Renal pelvis (tissue), 4 donors: ENCODE results near the gene SECISBP2L. TPM values are rescaled to one million over a fixed set of nuclear protein-coding genes. Genes with fewer than 3 reads are reported as not detected.

Experiments used
- DNase-seq: peaks from one replicate; pipeline ENCODE4 v3.0.0-alpha.2; 2013
- polyA plus RNA-seq, 3 donors: library from polyadenylated mRNA; unstranded; fragments of 120-200 nt; gene quantifications; one replicate each; pipeline ENCODE4 v1.2.1, GENCODE V29; 2013; ENCODE audit not compliant: insufficient read length in 3 of 3

The SECISBP2L gene
- polyA plus RNA-seq, 3 donors, result 41.4 to 63.8 (median 62.3) TPM

DNA sequence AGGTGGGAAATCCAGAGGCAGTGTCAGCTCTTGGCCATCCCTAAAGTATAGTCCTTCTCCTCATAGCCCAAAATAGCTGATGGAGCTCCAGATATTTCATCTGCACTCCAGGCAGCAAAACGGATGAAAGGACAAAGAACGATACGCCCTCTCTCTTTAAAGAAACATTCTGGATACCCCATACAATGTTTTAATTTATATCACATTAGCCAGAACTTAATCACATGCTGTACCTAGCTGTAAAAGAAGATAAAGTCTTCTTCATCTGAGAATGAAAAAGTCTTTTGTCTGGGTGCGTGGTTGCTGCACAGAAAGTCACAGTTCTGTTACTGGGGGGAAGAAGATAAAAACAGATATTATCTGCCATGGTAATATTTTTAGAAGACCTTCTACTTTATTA is 78.2 kb downstream of the SECISBP2L start:
- DNase-seq, result no peak

DNA sequence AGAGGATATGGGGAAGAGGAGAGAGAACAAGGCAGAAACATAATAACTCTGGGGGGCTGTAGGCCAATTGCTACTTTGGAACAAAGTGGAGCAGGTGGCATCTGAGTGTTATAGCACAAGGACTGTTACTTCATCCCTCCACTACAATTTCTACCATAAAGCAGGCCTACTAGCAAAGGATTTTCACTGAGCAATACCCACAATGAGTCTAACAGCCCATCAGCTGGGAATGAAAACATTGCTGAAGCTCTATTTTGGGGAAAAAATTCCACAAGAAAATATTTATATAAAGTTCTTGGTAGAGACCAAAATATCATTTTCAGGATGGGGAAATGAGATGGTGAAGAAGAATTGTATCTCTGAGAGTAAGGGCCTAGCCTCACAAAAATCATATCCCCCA is 78.9 kb downstream of the SECISBP2L start:
- DNase-seq, result no peak

DNA sequence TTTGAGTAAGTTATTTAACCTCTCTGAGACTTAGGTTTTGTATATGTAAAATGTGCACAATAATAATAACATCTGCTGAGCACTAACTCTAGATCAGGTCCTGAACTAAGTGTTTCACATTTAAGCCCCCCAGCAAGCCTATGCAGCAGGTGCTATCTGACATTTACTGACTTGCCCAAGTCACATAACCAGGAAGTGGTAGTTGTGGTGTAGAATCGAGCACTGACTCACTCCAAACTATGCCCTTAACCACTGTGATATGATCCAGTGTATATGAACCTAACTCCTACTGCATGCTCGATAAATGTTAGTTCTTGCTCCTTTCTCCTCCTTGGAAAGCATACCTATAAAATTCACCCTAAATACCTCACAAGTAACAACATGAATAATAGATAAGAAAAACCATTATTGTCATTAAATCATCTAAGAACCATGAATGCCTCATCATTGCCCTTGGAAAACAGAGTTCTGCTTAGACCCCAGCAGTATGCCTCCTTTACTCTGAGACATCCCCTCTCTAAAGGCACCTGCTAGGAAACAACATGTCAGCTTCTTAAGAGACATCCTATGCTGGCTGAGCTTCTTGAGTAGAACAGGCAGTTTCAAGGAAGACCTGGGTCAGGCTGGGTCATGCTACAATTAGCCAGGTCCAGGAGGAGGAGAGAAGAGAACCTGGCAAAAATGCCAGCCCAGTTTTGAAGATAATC is 79.5 kb downstream of the SECISBP2L start:
- DNase-seq, result no peak

DNA sequence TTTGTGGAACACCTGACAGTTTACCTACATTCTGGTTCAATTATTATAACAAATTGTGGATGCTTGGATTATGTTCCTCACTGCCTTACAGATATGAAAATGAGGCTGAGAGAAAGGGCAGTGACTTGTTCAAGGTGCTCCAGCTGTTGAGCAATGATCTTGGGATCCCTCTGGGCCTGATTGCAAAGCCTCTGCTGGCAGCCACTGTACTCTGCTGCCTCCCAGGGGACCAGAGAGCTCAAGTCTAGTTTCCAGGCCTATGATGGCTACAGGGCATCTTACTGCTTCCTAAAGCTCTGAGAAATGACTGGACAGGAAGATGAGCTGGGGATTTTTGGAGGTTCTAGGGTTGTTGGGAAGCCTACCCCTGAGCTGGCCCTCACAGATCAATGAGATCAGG is 80.3 kb downstream of the SECISBP2L start:
- DNase-seq, result no peak

DNA sequence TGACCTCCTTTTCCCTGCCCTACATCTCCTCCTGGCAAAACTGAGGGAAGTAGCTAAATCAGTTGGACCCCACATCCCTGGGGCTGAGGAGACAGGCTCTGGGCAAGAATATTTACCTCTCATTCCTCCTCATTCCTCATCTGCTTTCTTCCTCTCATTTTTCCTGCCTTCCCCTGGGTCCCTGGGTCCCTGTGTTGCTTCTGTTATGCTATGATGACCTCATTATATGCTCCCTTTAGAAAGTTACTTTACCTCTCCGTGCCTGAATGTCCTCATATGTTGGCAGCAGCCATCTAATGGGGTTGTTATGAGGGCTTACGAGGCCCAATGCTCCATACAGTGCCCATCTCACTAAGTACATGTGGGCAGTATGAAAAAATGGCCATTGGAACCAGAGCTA is 81.3 kb downstream of the SECISBP2L start:
- DNase-seq, result no peak

DNA sequence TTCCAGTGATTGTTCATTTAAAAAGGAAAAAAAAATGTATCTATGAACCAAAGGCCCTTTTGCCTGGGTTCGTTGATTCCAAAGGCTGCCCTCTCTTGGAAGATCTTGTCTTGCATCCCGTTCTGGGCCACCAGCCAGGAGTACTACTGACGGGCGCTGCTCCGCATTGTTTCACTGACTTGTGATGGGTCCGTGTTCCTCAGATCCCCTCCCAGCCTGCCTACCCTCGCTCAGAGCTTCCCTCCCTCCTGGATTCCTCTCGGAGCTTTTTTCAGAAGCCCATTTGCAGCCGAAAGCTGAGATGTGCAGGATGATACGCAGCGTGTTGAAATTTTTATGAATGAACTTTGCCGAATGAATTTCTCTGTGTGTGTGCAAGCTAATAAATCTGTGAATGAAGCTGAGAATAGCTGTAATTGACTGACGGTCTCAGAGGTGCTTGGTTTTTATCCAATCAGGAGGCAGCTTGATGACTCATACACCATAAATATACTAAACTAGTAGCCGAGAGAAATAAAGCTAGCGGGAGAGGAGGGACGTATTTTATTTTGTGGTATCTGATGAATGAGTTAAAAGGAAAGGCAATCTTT is 82.6 kb downstream of the SECISBP2L start, which contains the start of gene SHC4:
TSS of gene SHC4 (minus strand) at position 396 of the 590 bp plus-strand sequence. CDS start 904 bp downstream, outside the sequence.
- peak; percentile 76 for DNase-seq

DNA sequence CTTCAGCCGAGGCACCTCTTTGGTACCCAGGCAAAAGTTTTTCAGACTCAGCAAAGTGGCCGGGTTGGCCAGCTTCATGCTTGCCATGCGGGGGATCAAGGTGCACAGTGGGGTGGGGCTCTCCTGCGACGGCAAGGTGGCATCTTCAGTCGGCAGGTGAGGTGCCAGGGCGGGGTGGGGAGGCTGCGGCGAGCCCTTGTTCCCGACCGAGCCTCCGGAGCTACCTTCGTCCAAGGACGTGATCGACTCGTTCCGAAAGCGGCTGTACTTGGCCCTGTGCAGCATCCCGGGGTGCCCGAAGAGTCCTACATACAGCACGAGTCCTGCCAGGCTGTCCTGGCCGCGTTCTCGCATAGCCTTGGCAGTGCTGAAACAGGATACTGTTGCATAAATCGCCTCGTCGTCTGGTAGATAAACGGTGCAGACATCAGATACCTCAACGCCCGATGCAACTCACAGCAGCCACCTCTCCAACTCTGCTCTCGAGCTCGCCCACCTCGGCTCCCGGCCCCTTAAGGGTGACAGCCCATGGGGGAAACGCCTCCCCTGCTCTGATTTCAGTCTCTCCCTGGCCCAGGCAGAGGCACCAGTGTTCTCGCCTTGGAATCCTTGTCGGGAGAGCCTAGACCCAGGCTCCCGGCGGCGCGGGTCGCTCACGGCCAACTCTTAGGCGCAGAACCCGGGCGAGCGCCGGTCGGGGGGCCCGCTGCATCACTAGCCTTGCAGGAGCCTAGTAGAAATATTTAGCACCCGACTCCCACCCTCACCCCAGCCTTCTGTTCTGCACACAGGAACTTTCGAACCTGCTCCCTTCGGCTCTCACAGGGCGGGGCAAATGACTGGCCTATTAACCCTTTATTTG is 83.4 kb downstream of the SECISBP2L start:
- peak; percentile 47 for DNase-seq

DNA sequence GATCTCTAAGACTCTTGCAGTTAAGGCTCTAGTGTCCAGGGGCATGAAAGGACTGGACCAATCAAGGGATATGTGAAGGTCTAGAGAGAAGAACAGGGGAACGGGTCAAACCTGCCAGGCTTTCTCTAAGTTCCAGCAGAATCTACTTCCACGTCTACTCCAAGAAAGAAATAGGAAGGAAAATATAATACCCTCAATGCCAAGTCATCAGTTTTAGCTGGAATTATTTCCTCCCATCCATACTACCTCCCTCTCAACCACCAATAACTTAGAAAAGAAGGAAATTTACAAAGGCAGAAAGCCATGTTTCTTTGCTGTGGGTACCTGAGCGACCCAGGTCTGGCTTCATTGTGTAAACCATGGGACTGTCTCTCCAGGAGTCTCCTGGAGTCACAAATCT is 90.3 kb downstream of the SECISBP2L start:
- DNase-seq, result no peak

DNA sequence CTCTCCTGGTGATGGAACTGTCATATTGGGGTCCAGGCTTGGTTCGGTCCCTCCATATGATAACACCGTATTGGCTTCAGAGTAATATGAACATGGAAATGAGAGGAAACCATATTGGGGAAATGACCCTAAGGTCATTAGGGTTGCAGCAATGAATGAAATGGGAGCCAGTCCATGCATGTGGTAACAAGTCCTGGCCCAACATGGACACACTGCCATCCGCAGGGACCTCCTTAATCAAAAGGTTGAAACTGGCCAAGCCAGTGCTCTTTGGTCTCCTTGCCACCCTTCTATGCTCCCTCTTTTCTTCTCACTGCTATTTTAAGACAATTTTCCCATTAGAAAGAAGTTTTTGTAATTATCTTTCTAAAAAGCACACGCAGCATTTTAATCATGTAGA is 90.9 kb downstream of the SECISBP2L start:
- no peak for DNase-seq

DNA sequence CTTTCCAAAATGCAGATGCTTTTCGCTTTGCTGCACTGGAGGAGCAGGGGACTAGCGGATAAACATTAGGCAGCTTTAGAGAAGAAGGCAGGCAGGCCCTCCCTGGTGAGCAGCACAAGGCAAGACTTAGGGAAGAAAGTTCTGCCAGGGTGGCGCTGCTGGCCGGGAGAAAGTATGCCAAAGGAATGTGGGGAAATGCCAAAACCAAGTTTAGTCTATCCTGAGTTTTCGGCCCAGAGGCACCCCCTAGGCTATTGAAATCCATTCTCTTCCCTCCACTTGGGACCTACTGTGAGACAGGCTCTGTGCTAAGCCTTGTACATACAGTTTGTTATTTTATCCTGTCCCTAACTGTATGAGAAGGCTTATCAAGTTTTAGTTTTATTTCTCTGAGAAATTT is 91.7 kb downstream of the SECISBP2L start:
- DNase-seq, result no peak

DNA sequence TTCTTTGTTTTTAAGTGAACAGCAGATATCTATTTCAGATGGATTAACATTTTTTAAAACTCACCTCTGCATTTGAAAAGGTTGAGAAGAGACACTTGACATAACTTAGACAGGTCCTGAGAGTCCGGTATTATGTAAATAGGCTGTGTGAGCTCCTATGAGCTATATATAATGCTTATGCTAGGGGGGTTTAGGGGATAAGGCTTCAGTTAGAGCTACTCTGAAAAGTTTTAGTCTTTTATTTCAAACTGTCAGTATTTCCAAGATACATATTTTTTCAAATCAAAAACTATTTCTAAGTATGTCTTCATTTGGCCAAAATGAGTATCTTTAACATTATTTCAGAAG is 99.4 kb downstream of the SECISBP2L start:
- DNase-seq, result no peak

DNA sequence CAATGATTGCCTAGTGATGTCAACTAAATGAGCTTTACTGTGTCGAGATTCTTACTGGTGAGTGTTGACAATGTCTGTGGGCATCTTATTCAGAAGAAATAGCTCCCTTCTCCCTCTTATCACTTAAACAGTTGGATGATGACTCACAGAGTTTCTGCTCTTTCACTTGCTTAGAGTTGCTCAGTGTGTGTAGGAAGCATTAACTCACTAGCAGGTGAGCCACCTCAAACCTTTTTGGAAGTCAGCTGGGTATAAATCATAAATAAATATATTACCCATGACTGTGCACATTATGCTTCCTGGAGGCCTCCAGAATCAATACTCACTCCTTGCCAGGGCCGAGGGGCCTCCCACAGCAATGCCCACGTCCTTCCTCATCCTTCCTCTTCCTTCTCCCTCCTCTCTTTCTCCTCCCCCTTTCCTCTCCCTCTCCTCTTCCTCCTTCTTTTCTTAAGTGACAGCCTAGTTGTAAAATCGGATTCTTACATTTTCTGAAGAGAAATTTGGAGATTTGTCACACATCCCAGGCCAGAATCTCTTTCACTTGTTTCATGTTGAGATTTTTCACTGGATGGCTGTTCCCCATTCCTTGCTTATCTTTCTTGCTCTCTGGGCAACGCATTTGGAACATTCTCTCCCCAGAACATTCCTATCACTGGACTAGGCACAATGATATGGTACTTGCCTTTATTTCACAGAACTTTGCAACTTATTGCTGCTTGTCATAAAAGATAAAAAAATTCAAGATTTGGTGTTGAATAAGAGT is 100.0 kb downstream of the SECISBP2L start:
- DNase-seq, result no peak

DNA sequence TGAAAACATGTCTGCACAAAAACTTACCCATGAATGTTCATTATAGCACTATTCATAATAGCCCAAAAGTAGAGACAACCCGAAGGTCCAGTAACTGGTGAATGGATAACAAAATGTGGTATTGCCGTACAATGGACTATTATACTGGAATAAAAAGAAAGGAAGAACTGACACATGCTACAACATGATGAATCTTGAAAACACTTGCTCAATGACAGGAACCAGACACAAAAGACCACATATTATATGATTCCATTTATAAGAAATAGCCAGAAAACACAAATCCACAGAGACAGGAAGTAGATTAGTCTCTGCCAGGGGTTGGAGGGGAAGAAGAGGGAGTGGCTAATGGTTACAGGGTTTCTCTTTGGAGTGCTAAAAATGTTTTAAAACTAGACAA is 100.9 kb downstream of the SECISBP2L start:
- no peak for DNase-seq

DNA sequence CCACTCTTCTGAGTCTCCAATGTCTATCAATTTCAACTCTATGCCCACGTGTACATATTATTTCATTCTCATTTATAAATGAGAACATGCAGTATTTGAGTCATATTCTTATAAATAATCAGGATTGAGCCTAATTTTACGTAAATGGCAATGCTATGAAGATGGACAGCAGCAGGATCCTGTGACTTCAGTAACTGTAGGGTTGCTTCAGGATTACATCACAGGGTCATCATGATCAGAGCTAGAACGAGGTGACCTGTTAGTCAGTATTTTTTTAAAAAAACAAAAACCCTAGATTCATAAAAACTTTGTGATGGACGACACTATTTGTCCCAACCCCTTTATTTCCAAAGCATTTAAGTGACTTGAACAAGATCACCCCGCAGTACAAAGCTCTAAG is 104.3 kb downstream of the SECISBP2L start:
- DNase-seq, result no peak

DNA sequence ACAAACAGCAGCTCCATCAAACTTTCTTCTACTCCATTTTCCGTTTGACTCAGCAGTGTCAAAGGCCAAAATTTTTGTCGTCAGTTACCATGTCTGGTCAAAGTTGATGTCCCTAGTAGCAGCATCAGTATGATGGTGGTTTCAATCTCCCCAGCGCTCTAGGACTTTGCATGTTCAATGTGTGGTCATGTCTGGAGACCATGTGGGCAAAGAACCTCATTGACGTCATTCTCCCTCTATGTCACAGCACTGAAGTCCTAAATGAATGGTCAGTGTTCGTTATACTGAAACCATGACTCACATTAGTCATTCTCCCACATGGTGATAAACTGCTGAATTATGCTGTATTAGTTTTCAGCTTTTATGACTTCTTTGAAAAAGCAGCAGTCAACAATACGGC is 105.7 kb downstream of the SECISBP2L start:
- no peak for DNase-seq

DNA sequence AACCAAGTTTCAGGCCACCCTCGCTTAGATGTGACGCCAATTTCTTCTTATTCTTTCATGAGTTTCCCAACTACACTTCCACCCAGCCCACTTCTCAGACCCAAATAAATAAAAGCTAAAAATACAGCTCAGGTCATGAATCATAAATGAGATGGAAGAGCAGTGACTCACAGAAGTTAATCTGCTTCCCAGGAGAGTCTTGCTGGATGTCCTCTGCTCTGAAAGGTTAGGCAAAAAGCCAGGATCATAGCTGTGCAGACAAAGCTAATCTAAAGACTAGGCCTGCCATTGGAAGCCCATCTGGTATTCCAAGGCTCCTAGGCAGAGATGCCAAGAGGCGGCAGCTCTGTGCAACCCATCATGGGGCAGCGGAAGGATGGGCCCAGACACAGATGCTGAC is 106.6 kb downstream of the SECISBP2L start:
- DNase-seq, result no peak

Other genes with a start within 250 kb of the SECISBP2L start
- 10 to 100 TPM in 1 of 3 donors, 1 to 10 TPM in 2; 6.3 to 11.0 (median 9.7) TPM for gene CEP152, start 235.4 kb downstream of the SECISBP2L start, polyA plus RNA-seq
- 100 to 1,000 TPM; 307 to 389 (median 329) TPM for gene EID1, start 168.3 kb downstream of the SECISBP2L start, polyA plus RNA-seq
- 1 to 10 TPM; 1.8 to 2.4 (median 2.3) TPM for gene SHC4, start 82.5 kb downstream of the SECISBP2L start, polyA plus RNA-seq
- gene COPS2, start 109.2 kb upstream of the SECISBP2L start, polyA plus RNA-seq, result 10 to 100 TPM; 85.3 to 96.1 (median 94.3) TPM
- gene GALK2, start 123.8 kb upstream of the SECISBP2L start, polyA plus RNA-seq, result 10 to 100 TPM; 26.3 to 31.3 (median 26.8) TPM